Breast epithelium (tissue), 4 donors: ENCODE data around the gene KISS1. TPM values are rescaled to one million over a fixed set of nuclear protein-coding genes. Genes with fewer than 3 reads are reported as not detected.

Source experiments
- DNase-seq, 2 donors: peaks; one replicate each; pipeline ENCODE4 v3.0.0-alpha.2; 2019; ENCODE audit warnings: low spot score in 2 of 2
- H3K27ac ChIP-seq, 2 donors: fragments of 200-600 bp; sonication (generic) in 1 of 2; one replicate each; pipeline ENCODE4 v1.5.1; 2016 to 2019; ENCODE audit warnings: mild to moderate bottlenecking in 1 of 2
- H3K27me3 ChIP-seq, 2 donors: fragments of 200-600 bp; sonication (generic) in 1 of 2; one replicate each; pipeline versions ENCODE4 v1.5.1 to v1.6.0; 2017 to 2019; ENCODE audit warnings: control low read depth in 1 of 2, mild to moderate bottlenecking in 1 of 2
- H3K36me3 ChIP-seq: fragments of 200-600 bp; one replicate; pipeline ENCODE4 v1.5.1; 2019
- H3K4me1 ChIP-seq, 2 donors: fragments of 200-600 bp; sonication (generic); one replicate each; pipeline ENCODE4 v1.5.1; 2016 to 2019; ENCODE audit warnings: control low read depth in 1 of 2
- H3K4me3 ChIP-seq, 3 donors: fragments of 200-600 bp; sonication (generic); 1 replicate in 2 of 3; 2 replicates in 1 of 3; pipeline ENCODE4 v1.5.1; 2016 to 2019; ENCODE audit warnings: mild to moderate bottlenecking in 3 of 3, moderate library complexity in 2 of 3
- H3K9me3 ChIP-seq, 2 donors: fragments of 200-600 bp; sonication (generic) in 1 of 2; one replicate each; pipeline ENCODE4 v1.5.1; 2016 to 2019; ENCODE audit warnings: control low read depth in 1 of 2
- POLR2A ChIP-seq: fragments of 450-650 bp; IDR thresholded peaks from one replicate; pipeline ENCODE4 v1.6.1; 2016; ENCODE audit warnings: antibody characterized with exemption, mild to moderate bottlenecking, moderate library complexity
- POLR2AphosphoS5 ChIP-seq, 3 donors: sonication (generic); formaldehyde crosslinking; IDR thresholded peaks; one replicate each; pipeline ENCODE4 v1.6.1; 2017; ENCODE audit warnings: antibody characterized with exemption in 3 of 3
- intact Hi-C: fragments of 100-400 bp; cut with DNase I; formaldehyde crosslinking; loops from one replicate; pipeline ENCODE4 v1.15.1; 2023; ENCODE audit warnings: low total_unique reads
- total RNA-seq, 3 donors: library from RNA; depleted of rRNA; stranded (reverse); fragments of >200 nt; gene quantifications; one replicate each; pipeline ENCODE4 v1.1.0, GENCODE V29; 2016
- TF ChIP-seq, protein P1 (sequence below), 3 donors: fragments of 450-650 bp; IDR thresholded peaks; one replicate each; pipeline ENCODE4 v1.5.1; 2016 to 2017; ENCODE audit warnings: antibody characterized with exemption in 3 of 3, mild to moderate bottlenecking in 3 of 3, moderate library complexity in 3 of 3

The KISS1 gene
- total RNA-seq, 3 donors from 2014 or later = not detected

DNA sequence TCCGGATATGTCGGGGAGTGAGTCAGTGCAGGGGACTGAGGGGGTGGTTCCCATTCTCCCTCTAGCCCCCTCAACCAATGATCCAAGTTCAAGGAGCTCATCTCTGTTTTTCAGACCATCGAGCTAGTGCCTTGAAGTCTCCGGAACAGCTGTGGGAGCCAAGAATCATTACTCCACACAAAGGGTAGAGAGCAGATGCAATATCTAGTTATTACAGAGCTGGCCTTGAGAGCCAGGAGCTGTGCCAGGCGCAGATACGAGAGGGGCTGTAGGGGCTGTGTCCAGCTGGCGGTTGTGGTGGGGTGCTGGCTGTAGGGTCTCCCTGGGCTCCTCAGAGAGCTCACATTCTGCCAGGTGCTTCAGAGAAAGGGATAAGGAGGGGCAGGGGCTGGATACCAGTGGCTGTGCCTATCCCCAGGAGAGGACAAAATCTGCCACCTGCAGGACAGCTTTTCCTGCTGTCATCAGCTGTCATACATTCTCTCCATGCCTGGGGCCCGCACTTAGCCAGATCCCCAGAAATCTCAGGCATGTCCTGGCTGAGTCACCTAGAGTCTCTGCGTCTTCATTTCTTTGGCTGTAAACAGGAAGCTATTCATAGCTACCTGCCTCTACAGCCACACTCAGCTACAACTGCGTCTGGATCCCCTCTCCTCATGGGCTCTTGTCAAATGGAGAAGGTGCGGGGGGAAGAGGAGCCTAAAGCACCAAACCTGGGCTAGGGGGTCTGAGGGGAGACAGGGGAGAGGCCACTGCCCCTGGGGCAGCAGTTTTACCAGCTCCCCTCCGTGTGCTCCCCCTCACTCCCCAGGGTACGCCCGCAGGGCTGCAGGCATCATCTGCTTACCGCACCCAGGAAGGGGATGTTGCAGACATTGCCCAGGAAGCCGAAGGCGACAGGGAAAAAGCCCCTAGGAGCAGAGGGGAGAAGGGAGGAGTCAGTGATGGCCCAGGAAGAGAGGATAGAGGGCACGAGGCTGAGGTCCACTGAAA is 2.4 kb upstream of the KISS1 start:
- DNase-seq = peak; percentile 66 to 88

DNA sequence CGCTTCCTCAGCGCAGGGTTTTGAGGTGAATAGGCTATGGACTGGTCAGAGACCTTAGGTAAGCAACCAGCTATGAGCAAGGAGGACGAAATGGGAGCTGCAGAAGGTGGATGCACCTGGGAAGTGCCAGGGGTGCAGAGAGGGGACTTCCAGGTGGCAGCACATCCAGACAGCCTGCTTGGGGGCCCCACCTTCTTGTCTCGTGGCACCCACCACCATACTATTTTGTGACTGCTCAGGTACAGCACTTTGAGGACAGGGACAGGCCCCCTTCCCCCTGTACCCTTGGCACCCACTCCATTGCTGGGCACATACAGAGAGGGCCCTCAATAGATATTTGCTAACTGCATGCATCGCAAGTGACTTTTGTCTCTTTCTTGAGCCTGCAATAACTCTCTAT is 777 bp upstream of the KISS1 start:
- no peak for DNase-seq
- Histone ChIP-seq H3K4me3 (no peak overlapping the region), H3K27me3 (no peaks in the 10 kb centered on the region), H3K4me1 (no peaks in the 10 kb centered on the region), H3K9me3 (no peaks in the 10 kb centered on the region), H3K27ac (no peak overlapping the region), H3K36me3 (no peaks in the 10 kb centered on the region)
- TF ChIP-seq POLR2A (no peak), POLR2AphosphoS5 (IDR thresholded peaks at IDR 0.05) (no peak)
- TF ChIP-seq, protein P1, sequence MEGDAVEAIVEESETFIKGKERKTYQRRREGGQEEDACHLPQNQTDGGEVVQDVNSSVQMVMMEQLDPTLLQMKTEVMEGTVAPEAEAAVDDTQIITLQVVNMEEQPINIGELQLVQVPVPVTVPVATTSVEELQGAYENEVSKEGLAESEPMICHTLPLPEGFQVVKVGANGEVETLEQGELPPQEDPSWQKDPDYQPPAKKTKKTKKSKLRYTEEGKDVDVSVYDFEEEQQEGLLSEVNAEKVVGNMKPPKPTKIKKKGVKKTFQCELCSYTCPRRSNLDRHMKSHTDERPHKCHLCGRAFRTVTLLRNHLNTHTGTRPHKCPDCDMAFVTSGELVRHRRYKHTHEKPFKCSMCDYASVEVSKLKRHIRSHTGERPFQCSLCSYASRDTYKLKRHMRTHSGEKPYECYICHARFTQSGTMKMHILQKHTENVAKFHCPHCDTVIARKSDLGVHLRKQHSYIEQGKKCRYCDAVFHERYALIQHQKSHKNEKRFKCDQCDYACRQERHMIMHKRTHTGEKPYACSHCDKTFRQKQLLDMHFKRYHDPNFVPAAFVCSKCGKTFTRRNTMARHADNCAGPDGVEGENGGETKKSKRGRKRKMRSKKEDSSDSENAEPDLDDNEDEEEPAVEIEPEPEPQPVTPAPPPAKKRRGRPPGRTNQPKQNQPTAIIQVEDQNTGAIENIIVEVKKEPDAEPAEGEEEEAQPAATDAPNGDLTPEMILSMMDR (IDR thresholded peaks at IDR 0.05) = no peak
- intact Hi-C loops = no loop called here

More for the DNA sequence above, 2.4 kb upstream of the KISS1 start:
- TF ChIP-seq, protein P1 (IDR thresholded peaks at IDR 0.05) = peak in 1 of 3 donors; percentile 48
- TF ChIP-seq POLR2AphosphoS5 (IDR thresholded peaks at IDR 0.05) (peak in 1 of 3 donors; percentile 45), POLR2A (no peak)
- Histone ChIP-seq H3K9me3 (no peaks in the 10 kb centered on the region), H3K27ac (peak overlapping the region; percentile 84 to 85), H3K27me3 (no peaks in the 10 kb centered on the region), H3K36me3 (no peaks in the 10 kb centered on the region), H3K4me1 (no peaks in the 10 kb centered on the region), H3K4me3 (no peak overlapping the region)
- intact Hi-C loops = no loop called here

DNA sequence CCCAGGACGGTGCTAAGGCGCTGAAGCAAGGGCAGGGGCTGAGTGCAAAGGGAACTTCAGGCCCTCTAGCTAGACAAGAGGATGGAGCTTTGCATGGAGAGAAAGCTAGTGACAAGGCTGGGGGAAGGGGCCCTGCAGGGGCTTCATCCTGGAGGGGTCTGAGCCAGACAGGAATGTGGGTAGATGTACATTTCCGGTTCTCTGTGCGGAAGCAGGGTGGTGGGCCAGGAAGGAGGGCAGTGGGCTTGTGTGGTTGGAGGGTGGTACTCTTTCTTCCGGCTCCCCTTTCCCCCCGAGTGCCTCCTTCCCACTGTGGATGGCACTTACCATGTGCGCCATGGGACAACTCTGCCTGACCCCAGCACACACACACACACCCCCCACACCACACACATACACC is 1.5 kb downstream of the KISS1 start:
- no peak for DNase-seq
- no peaks in the 10 kb centered on the region for H3K4me1 ChIP-seq
- no peaks in the 10 kb centered on the region for H3K9me3 ChIP-seq
- H3K27ac ChIP-seq = no peak overlapping the region
- H3K36me3 ChIP-seq = no peaks in the 10 kb centered on the region
- no peak overlapping the region for H3K4me3 ChIP-seq
- intact Hi-C loops = no loop called here
- H3K27me3 ChIP-seq = no peaks in the 10 kb centered on the region
- TF ChIP-seq POLR2AphosphoS5 (IDR thresholded peaks at IDR 0.05) = no peak
- TF ChIP-seq POLR2A = no peak
- TF ChIP-seq, protein P1 (IDR thresholded peaks at IDR 0.05) = no peak

DNA sequence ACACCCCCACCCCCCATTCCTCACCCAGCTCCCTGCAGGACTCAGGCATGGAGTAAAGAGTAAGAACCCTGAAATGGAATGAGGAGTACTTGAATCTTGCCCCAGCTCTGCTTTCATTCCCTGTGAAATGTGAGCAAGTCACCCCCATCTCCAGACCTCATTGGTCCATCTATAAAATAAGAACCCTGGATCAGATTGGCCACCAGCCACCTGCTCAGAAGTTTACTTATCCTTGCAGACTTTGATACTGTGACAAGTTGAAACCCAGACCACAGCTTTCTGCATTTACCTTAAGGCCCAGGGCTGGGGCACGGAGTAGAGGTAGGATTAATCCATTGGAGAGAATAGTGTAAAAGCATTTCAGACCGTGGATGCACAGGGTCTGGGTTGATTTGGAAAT is 2.2 kb downstream of the KISS1 start:
- Histone ChIP-seq H3K27me3 (no peaks in the 10 kb centered on the region), H3K4me3 (no peak overlapping the region), H3K4me1 (no peaks in the 10 kb centered on the region), H3K9me3 (no peaks in the 10 kb centered on the region), H3K27ac (no peak overlapping the region), H3K36me3 (no peaks in the 10 kb centered on the region)
- TF ChIP-seq POLR2A = no peak
- TF ChIP-seq, protein P1 (IDR thresholded peaks at IDR 0.05) = no peak
- TF ChIP-seq POLR2AphosphoS5 (IDR thresholded peaks at IDR 0.05) = no peak
- intact Hi-C loops = no loop called here
- DNase-seq = no peak
